ENCODE data around the gene MEX3C.

The MEX3C gene

DNA sequence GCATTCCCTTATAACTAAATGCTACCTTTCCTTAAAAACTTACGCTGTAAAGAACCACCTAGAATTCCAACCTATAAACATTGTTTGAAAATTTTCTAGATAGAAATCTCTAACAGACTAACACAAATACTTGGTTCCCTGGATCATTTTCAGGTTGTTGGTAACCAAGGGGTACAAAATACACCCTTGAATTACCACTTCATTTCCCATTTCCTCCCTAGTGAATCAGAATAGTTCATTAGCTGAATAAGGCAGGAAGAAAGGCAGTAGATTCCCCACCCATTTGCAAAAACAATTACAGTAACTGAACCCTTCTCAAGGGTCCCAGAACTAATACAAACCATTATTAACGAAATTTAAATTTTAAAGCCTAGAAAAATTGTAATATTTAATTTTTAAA lies 5.5 kb downstream of the MEX3C start:
- no peak for DNase-seq (ENCODE audit: low read depth in 2 of 2, low spot score in 1 of 2)

DNA sequence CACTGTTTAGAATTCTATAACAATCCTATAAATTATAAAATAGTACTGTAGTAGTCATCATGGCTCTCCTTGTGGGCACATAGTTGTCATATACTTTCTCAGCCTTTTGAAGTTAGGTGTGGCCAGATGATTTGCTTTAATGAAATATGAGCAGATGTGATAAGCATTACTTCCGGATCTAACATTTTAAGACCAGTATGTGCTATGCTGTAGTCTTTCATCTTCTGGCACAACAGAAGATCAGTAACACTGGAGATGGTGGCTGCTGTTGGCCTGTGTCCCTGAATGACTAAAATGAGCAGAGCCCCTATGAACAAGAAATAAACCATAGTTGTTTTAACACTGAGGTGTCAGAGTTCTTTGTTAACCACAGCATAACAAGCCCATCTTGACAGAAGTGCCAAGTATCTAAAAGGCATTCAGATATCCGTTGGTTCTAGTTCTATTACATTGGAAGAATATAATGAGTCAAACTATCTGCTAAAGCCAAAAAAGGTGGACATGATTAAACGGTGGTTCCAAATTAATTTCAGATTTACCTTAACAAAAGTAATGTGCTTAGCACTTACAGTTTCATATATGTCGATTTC lies 6.3 kb downstream of the MEX3C start:
- no peak for DNase-seq (ENCODE audit: low read depth in 2 of 2, low spot score in 1 of 2)

GRCh38 chr18:51190000-51190399 lies 7.5 kb downstream of the MEX3C start:
- DNase-seq (ENCODE audit: low read depth in 2 of 2, low spot score in 1 of 2), result no peak

GRCh38 chr18:51188024-51188701 lies 9.3 kb downstream of the MEX3C start:
- DNase-seq (ENCODE audit: low read depth in 2 of 2, low spot score in 1 of 2), result no peak

DNA sequence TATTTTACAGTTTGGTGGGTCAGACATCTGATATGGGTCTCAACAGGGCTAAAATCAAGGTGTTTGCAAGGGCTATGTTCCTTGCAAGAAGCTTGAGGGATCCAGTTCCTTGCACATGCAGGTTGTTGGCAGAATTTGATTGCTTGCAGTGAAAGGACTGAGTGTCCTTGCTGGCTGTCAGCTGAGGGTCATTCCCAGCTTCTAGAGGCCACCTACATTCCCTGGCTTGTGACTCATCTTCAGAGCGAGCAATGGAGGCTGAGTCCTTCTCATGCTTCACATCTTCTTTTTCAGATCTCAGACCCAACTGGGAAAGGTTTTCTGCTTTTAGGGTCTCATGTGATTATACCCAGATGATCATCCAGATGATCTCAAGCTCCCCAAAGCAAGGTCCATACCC lies 12.4 kb downstream of the MEX3C start:
- DNase-seq (ENCODE audit: low read depth in 2 of 2, low spot score in 1 of 2), result no peak

DNA sequence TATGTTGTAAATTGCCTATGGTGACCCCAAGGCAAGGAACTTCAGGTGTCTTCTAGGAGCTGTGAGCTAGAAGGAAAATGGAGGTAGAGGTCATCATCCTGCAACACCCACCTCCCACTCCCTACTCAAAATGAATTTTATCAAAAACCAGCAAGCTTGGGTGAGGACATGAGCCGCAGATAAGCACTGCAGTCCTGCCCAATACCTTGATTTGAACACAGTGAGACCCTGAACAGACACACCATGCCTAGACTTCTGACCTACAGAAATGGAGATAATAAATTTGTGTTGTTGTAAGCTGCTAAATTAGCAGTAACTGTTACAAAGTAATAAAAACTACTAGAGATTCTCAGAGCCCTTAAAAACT lies 13.4 kb downstream of the MEX3C start:
- DNase-seq (ENCODE audit: low read depth in 2 of 2, low spot score in 1 of 2), result no peak

DNA sequence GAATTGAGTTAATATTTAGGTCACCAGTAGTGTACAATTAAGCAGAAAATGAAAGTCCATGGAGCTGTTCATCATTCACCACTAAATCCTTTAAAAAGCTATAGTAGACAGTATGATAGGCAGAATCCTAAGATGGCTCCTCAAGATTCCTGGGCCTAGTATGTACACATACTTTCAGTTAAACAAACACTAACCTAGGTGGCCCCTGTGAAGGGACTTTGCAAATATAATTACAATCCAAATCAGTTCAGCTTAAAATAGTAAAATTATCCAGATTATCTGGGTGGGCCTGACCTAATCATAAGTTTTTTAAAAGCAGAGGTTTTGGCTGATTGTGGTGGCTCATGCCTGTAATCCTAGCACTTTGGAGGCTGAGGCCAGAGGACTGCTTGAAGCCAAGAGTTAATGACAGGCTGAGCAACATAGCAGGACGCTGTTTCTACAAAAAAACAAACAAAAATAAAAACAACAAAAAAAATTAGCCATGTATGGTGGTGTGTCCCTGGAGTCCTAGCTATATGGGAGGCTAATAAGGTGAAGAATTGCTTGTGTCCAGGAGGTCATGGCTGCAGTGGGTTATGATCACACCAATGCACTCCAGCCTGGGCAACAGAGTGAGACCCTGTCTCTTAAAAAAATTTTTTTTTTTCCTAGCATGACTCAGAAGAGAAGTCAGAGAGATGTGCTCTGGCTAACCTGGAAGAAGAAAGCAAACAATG lies 13.9 kb downstream of the MEX3C start:
- DNase-seq (ENCODE audit: low read depth in 2 of 2, low spot score in 1 of 2), result no peak

- no peak for DNase-seq (ENCODE audit: low read depth in 2 of 2, low spot score in 1 of 2)
These were observed 14.7 kb downstream of the MEX3C start for GRCh38 chr18:51182824-51183223.

DNA sequence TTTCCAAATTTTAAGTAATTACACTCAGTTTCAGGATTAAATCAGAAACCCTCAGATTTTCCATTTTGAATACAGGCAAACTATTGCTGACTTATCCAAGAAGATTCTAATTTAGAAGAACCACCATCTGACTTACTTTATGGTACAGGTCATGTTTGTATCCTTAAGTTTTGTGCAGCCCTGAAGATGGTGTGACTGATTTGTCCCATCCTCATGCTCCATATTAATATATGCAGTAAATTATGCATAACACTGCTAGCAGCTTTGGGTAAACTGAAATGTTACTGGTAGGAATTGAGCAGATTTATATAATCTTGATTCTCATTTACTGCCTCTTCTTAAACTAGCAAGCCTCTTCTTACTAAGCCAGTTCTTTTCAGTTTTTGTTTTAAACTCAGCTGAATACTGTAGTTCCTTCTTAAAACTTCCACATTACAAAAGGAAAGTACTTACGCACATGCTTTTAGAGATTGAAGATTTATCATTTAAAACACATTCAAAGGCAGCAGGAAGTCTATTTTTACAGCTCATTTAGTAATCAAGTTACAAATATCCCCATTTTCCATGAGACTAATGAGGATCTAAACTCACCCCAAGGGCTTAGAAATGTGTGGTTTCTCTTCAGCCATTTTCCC lies 25.7 kb downstream of the MEX3C start:
- no peak for DNase-seq (ENCODE audit: low read depth in 2 of 2, low spot score in 1 of 2)

GRCh38 chr18:51171223-51171622 lies 26.3 kb downstream of the MEX3C start:
- no peak for DNase-seq (ENCODE audit: low read depth in 2 of 2, low spot score in 1 of 2)

DNA sequence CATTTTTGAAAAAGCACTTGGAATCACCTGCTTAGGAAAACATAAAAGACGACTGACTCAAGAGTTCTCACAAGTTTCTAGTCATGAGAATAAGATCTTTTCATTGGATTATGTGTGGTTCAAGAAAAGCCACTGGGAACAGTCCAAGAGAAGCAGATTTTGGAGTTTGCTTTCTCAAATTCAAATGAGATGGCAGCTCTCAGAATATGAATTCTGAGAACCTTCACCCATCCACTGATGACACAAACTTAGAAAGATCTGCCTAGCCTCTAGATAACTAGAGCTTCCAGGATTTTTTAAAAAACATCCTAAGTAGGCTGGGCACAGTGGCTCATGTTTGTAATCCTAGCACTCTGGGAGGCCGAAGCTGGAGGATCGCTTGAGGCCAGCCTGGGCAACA lies 26.8 kb downstream of the MEX3C start:
- DNase-seq (ENCODE audit: low read depth in 2 of 2, low spot score in 1 of 2), result no peak

DNA sequence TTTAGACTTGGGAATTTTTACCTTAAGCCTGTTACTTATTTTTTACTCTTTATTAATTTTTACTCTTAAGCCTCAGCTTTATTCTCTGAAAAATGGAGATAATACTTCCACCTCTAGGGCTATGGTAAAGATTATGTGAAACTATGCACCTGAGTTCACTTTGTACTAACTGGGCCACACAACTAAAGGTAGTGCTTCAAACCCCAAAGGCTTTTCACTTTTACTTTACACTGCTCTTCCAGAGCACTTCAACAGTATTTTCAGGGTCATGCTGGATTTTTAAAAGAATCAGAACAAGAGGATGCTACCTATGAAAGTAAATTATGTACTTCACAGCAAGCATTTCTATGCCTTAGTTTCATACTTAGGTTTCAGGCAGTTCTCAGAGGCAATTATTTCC lies 27.8 kb downstream of the MEX3C start:
- no peak for DNase-seq (ENCODE audit: low read depth in 2 of 2, low spot score in 1 of 2)

GRCh38 chr18:51168960-51169662 lies 28.4 kb downstream of the MEX3C start:
- DNase-seq (ENCODE audit: low read depth in 2 of 2, low spot score in 1 of 2), result no peak

- DNase-seq (ENCODE audit: low read depth in 2 of 2, low spot score in 1 of 2), result no peak
These were observed 29.3 kb downstream of the MEX3C start for GRCh38 chr18:51168026-51168742.

- DNase-seq (ENCODE audit: low read depth in 2 of 2, low spot score in 1 of 2), result no peak
These were observed 32.2 kb downstream of the MEX3C start for GRCh38 chr18:51165296-51165695.

- no peak for DNase-seq (ENCODE audit: low read depth in 2 of 2, low spot score in 1 of 2)
These were observed 32.7 kb downstream of the MEX3C start for GRCh38 chr18:51164761-51165281.

GRCh38 chr18:51164342-51164741 lies 33.1 kb downstream of the MEX3C start:
- no peak for DNase-seq (ENCODE audit: low read depth in 2 of 2, low spot score in 1 of 2)

DNA sequence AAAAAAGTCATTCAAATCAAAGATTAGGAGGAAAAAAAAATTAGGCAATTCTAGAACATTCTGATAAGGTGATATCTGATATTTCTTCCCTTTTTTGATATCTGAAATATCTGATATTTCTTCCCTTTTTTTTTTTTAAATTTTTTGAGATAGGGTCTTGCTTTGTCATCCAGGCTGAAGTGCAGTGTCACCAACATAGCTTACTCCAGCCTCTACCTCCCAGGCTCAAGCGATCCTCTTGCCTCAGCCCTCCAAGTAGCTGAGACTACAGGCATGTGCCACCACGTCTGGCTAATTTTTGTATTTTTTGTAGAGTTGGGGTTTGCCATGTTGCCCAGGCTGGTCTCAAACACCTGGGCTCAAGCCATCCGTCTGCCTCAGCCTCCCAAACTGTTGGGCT lies 33.9 kb downstream of the MEX3C start:
- no peak for DNase-seq (ENCODE audit: low read depth in 2 of 2, low spot score in 1 of 2)

- DNase-seq (ENCODE audit: low read depth in 2 of 2, low spot score in 1 of 2), result no peak
These were observed 34.9 kb downstream of the MEX3C start for GRCh38 chr18:51162617-51163016.

DNA sequence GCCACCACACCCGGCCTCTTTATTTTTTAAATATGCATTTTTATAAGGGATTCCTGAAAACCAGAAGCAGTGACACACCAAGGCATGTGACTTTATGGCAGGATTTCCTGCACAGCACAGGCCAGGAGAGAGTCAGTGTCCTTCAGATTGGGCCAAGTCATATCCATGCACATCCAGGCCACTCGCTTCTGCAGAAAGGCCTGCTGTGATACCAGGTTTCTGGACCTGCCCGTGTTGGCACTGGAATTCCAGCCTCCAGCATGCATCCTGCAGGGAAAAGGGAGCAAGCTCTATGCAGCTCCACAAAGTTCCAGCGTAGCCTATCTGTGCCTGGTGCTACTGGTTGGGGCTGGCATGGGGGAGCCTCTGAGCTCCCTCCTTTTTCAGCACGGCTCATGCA lies 36.8 kb downstream of the MEX3C start:
- DNase-seq (ENCODE audit: low read depth in 2 of 2, low spot score in 1 of 2), result no peak

- DNase-seq (ENCODE audit: low read depth in 2 of 2, low spot score in 1 of 2), result no peak
These were observed 40.3 kb downstream of the MEX3C start for GRCh38 chr18:51157215-51157614.
